HuH-7.5 (cell line): Measurements from ENCODE around the gene CFAP97D2.
"Not testable (repeated sequence)": the region's sequence is repeated elsewhere in the genome, so short reads cannot be mapped to it uniquely, and the experiment has no call there.

Experiments
- DNase-seq: peaks from one replicate; pipeline ENCODE4 v3.0.0; 2011; ENCODE audit warnings: low spot score

The CFAP97D2 gene

GRCh38 chr13:114236227-114236626, 57.2 kb downstream of the CFAP97D2 start:
- DNase-seq: no peak

GRCh38 chr13:114237415-114238112, 58.5 kb downstream of the CFAP97D2 start:
- no peak for DNase-seq

GRCh38 chr13:114241918-114242317, 62.9 kb downstream of the CFAP97D2 start:
- no peak for DNase-seq

- DNase-seq: no peak
Measured at GRCh38 chr13:114243971-114244370, 64.9 kb downstream of the CFAP97D2 start.

- DNase-seq: no peak
Measured at GRCh38 chr13:114244637-114245036, 65.6 kb downstream of the CFAP97D2 start.

GRCh38 chr13:114248011-114248410, 69.0 kb downstream of the CFAP97D2 start:
- no peak for DNase-seq

- no peak for DNase-seq
Measured at GRCh38 chr13:114249077-114249476, 70.0 kb downstream of the CFAP97D2 start.

GRCh38 chr13:114251639-114252440, 72.8 kb downstream of the CFAP97D2 start:
- not testable (repeated sequence) for DNase-seq

- DNase-seq: no peak
Measured at GRCh38 chr13:114256547-114256946, 77.5 kb downstream of the CFAP97D2 start.

GRCh38 chr13:114257014-114257413, 78.0 kb downstream of the CFAP97D2 start:
- no peak for DNase-seq

GRCh38 chr13:114258589-114258988, 79.5 kb downstream of the CFAP97D2 start:
- DNase-seq: no peak

GRCh38 chr13:114259374-114259773, 80.3 kb downstream of the CFAP97D2 start:
- no peak for DNase-seq

GRCh38 chr13:114259974-114260373, 80.9 kb downstream of the CFAP97D2 start:
- DNase-seq: no peak

GRCh38 chr13:114260814-114261213, 81.8 kb downstream of the CFAP97D2 start:
- no peak for DNase-seq

GRCh38 chr13:114261328-114261965, 82.4 kb downstream of the CFAP97D2 start:
- no peak for DNase-seq

- DNase-seq: no peak
Measured at GRCh38 chr13:114263578-114263977, 84.5 kb downstream of the CFAP97D2 start.

GRCh38 chr13:114264313-114264712, 85.3 kb downstream of the CFAP97D2 start:
- DNase-seq: not testable (repeated sequence)

- DNase-seq: no peak
Measured at GRCh38 chr13:114264886-114265611, 86.0 kb downstream of the CFAP97D2 start.

GRCh38 chr13:114266241-114266640, 87.2 kb downstream of the CFAP97D2 start:
- DNase-seq: no peak

GRCh38 chr13:114268344-114269280, 89.6 kb downstream of the CFAP97D2 start:
- DNase-seq: no peak

- DNase-seq: no peak
Measured at GRCh38 chr13:114269281-114269770, 90.3 kb downstream of the CFAP97D2 start.
